Endothelial cell of umbilical vein (primary cell): Measurements from ENCODE around the gene PRKD1. TPM values are rescaled to one million over a fixed set of nuclear protein-coding genes. Genes with fewer than 3 reads are reported as not detected.

Source experiments
- BruUV-seq: library from RNA; stranded (reverse); fragments of 400-500 nt; replicated peaks from 2 replicates; lab custom pipeline; 2021; lab: Mats Ljungman, UMichigan
- CTCF ChIA-PET: fragments of 300-600, 350-600 bp; sonication (Branson Sonifier 250); formaldehyde crosslinking; loops from one replicate; lab custom pipeline; 2021; ENCODE audit warnings: antibody characterized with exemption, inconsistent platforms; lab: Charles Lee
- POLR2A ChIA-PET: fragments of 300-600, 350-600 bp; sonication (Branson Sonifier 250); formaldehyde crosslinking; loops from one replicate; lab custom pipeline; 2021; ENCODE audit warnings: antibody characterized with exemption, inconsistent platforms; lab: Charles Lee
- DNase-seq: peaks from one replicate; pipeline ENCODE4 v3.0.0-alpha.2; 2011; ENCODE audit warnings: low read depth, low spot score
- FAIRE-seq: peaks from 2 replicates; lab custom pipeline; 2011; peaks lifted over from hg19 to GRCh38; lab: Jason Lieb, UNC
- H2AFZ ChIP-seq: 2 replicates; pipeline ENCODE4 v1.6.0; 2012; ENCODE audit warnings: low read depth, low read length, control low read depth, inconsistent platforms
- H3K27ac ChIP-seq: 2 replicates; pipeline ENCODE4 v1.5.1; 2011; ENCODE audit warnings: low read depth, mild to moderate bottlenecking, control low read depth, low read length, moderate library complexity; ENCODE audit not compliant: insufficient read depth
- H3K27me3 ChIP-seq, 2 experiments: 2 replicates each; pipeline versions ENCODE4 v1.6.0 to v1.6.1; 2011; ENCODE audit warnings: low read length in 2 of 2, mixed read lengths in 1 of 2; ENCODE audit not compliant: control insufficient read depth in 2 of 2, insufficient read depth in 2 of 2
- H3K36me3 ChIP-seq, 2 experiments: 2 replicates in 1 of 2; 3 replicates in 1 of 2; pipeline ENCODE4 v1.5.1; 2011; ENCODE audit warnings: low read length in 2 of 2, mild to moderate bottlenecking in 1 of 2, moderate library complexity in 1 of 2; ENCODE audit not compliant: control insufficient read depth in 2 of 2, insufficient read depth in 2 of 2; ENCODE audit errors: extremely low read depth in 1 of 2
- H3K4me1 ChIP-seq: 3 replicates; pipeline ENCODE4 v1.5.1; 2011; ENCODE audit warnings: mild to moderate bottlenecking, low read length; ENCODE audit not compliant: control insufficient read depth, insufficient read depth; ENCODE audit errors: extremely low read depth
- H3K4me2 ChIP-seq: 2 replicates; pipeline ENCODE4 v1.6.1; 2011; ENCODE audit warnings: low read length, control low read depth, mixed read lengths; ENCODE audit not compliant: insufficient read depth
- H3K4me3 ChIP-seq, 3 experiments: fragments of 200-600 bp in 1 of 3; sonication (generic), shearing (Covaris generic) in 1 of 3; replicated peaks in 1 of 3; 2 replicates each; pipeline ENCODE4 v1.5.1; 2011 to 2016; ENCODE audit warnings: control low read depth in 3 of 3, low read length in 3 of 3, mild to moderate bottlenecking in 2 of 3, inconsistent platforms in 1 of 3, low read depth in 1 of 3, moderate library complexity in 1 of 3; ENCODE audit not compliant: insufficient read depth in 1 of 3
- H3K79me2 ChIP-seq: 2 replicates; pipeline ENCODE4 v1.6.0; 2012; ENCODE audit warnings: low read length, inconsistent platforms; ENCODE audit not compliant: control insufficient read depth, insufficient read depth
- H3K9ac ChIP-seq: replicated peaks from 2 replicates; pipeline ENCODE3; 2011; ENCODE audit warnings: low read length, control low read depth; ENCODE audit not compliant: insufficient read depth; ENCODE audit errors: extremely low read depth
- H3K9me1 ChIP-seq: replicated peaks from 3 replicates; pipeline ENCODE4 v1.6.0; 2011; ENCODE audit warnings: mild to moderate bottlenecking, low read length; ENCODE audit not compliant: control insufficient read depth, insufficient read depth; ENCODE audit errors: extremely low read depth
- H3K9me3 ChIP-seq: replicated peaks from 2 replicates; pipeline ENCODE4 v1.5.1; 2012; ENCODE audit warnings: low read length, inconsistent platforms; ENCODE audit not compliant: control insufficient read depth, insufficient read depth
- H4K20me1 ChIP-seq: replicated peaks from 2 replicates; pipeline ENCODE3; 2011; ENCODE audit warnings: mild to moderate bottlenecking, low read length; ENCODE audit not compliant: control insufficient read depth, insufficient read depth; ENCODE audit errors: extremely low read depth
- EZH2 ChIP-seq: IDR thresholded peaks from 2 replicates; pipeline ENCODE4 v1.6.1; 2012; ENCODE audit warnings: borderline replicate concordance, low read depth, mild to moderate bottlenecking, moderate library complexity, low read length, inconsistent platforms; ENCODE audit not compliant: severe bottlenecking
- FOS ChIP-seq: IDR thresholded peaks from 2 replicates; pipeline ENCODE4 v1.6.1; 2011; ENCODE audit warnings: mild to moderate bottlenecking, low read length, moderate library complexity, borderline replicate concordance; ENCODE audit not compliant: insufficient read depth
- GATA2 ChIP-seq: IDR thresholded peaks from 2 replicates; pipeline ENCODE4 v1.7.0; 2011; ENCODE audit warnings: low read depth, mild to moderate bottlenecking, moderate library complexity, mixed read lengths, low read length; ENCODE audit not compliant: insufficient read length, insufficient read depth
- JUN ChIP-seq: IDR thresholded peaks from 2 replicates; pipeline ENCODE4 v1.6.1; 2011; ENCODE audit warnings: borderline replicate concordance, low read depth; ENCODE audit not compliant: insufficient read length, insufficient read depth
- MYC ChIP-seq: IDR thresholded peaks from one replicate; pipeline ENCODE4 v1.6.1; 2011; ENCODE audit warnings: mild to moderate bottlenecking, low read depth, low read length
- POLR2A ChIP-seq: IDR thresholded peaks from 2 replicates; pipeline ENCODE4 v1.6.1; 2012; ENCODE audit warnings: low read depth, mild to moderate bottlenecking, control low read depth, low read length
- POLR2AphosphoS5 ChIP-seq: IDR thresholded peaks from 2 replicates; pipeline ENCODE4 v1.6.1; 2012; ENCODE audit warnings: low read depth, mild to moderate bottlenecking, control low read depth, low read length, moderate library complexity; ENCODE audit not compliant: insufficient read depth
- dilution Hi-C: fragments of 300-500 bp; cut with MboI; formaldehyde crosslinking; loops from one replicate; pipeline ENCODE4 v1.15.0; 2019; ENCODE audit warnings: low sequenced_read_pairs; ENCODE audit not compliant: extremely low pct_ligation_motif_present
- intact Hi-C: fragments of 100-400 bp; cut with micrococcal nuclease; formaldehyde crosslinking; loops from one replicate; pipeline ENCODE4 v1.10.0; 2022
- polyA plus RNA-seq, 4 experiments: library from polyadenylated mRNA; depleted of rRNA in 3 of 4; stranded (reverse) in 3 of 4; unstranded in 1 of 4; fragments of >200 nt; gene quantifications; 2 replicates each; pipeline versions ENCODE4 v1.2.1 to v1.2.3, GENCODE V29; 2011 to 2012; ENCODE audit warnings: missing spikeins in 1 of 4
- total RNA-seq: library from RNA; stranded (reverse); gene quantifications from 2 replicates; pipeline ENCODE4 v1.2.3, GENCODE V29; 2021
- TF ChIP-seq, protein P1 (sequence below): IDR thresholded peaks from 2 replicates; pipeline ENCODE4 v1.6.1; 2011; ENCODE audit not compliant: insufficient read depth, insufficient read length
- TF ChIP-seq, protein P2 (sequence below), 2 donors: IDR thresholded peaks; 1 replicate in 1 of 2; 2 replicates in 1 of 2; pipeline ENCODE4 v1.5.1; 2011; ENCODE audit warnings: low read length in 2 of 2, mild to moderate bottlenecking in 2 of 2, moderate library complexity in 2 of 2, control low read depth in 1 of 2, inconsistent platforms in 1 of 2, low read depth in 1 of 2; ENCODE audit not compliant: insufficient read depth in 1 of 2; ENCODE audit errors: extremely low read depth in 1 of 2

PRKD1 gene
- total and polyA plus RNA-seq, 2 donors (not counting 3 experiments of a cell fraction or from before 2014, with no cell fraction given), result 3.9 to 10.9 TPM

- Histone ChIP-seq H3K9me1 (no peaks in the 10 kb centered on the region), H3K9me3 (no peaks in the 10 kb centered on the region), H3K9ac (no peak overlapping the region), H3K27ac (no peak overlapping the region), H2AFZ (no peak overlapping the region), H4K20me1 (no peaks in the 10 kb centered on the region), H3K4me2 (no peak overlapping the region), H3K4me1 (no peaks in the 10 kb centered on the region), H3K36me3 (no peaks in the 10 kb centered on the region), H3K79me2 (no peaks in the 10 kb centered on the region), H3K4me3 (no peak overlapping the region), H3K27me3 (no peaks in the 10 kb centered on the region)
- no peak for TF ChIP-seq POLR2A
- TF ChIP-seq, protein P1, sequence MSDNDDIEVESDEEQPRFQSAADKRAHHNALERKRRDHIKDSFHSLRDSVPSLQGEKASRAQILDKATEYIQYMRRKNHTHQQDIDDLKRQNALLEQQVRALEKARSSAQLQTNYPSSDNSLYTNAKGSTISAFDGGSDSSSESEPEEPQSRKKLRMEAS, result no peak
- no peak for TF ChIP-seq JUN
- TF ChIP-seq GATA2, result no peak
- TF ChIP-seq, protein P2, sequence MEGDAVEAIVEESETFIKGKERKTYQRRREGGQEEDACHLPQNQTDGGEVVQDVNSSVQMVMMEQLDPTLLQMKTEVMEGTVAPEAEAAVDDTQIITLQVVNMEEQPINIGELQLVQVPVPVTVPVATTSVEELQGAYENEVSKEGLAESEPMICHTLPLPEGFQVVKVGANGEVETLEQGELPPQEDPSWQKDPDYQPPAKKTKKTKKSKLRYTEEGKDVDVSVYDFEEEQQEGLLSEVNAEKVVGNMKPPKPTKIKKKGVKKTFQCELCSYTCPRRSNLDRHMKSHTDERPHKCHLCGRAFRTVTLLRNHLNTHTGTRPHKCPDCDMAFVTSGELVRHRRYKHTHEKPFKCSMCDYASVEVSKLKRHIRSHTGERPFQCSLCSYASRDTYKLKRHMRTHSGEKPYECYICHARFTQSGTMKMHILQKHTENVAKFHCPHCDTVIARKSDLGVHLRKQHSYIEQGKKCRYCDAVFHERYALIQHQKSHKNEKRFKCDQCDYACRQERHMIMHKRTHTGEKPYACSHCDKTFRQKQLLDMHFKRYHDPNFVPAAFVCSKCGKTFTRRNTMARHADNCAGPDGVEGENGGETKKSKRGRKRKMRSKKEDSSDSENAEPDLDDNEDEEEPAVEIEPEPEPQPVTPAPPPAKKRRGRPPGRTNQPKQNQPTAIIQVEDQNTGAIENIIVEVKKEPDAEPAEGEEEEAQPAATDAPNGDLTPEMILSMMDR (IDR thresholded peaks at IDR 0.05; ENCODE audit: extremely low read depth in 1 of 2, insufficient read depth in 1 of 2, low read depth in 1 of 2, low read length in 2 of 2), result no peak
- no peak for TF ChIP-seq FOS
- TF ChIP-seq EZH2, result no peak
- no peak for TF ChIP-seq MYC
- no peak for TF ChIP-seq POLR2AphosphoS5
- dilution Hi-C loops (no loop called here), intact Hi-C loops (no loop called here)
- ChIA-PET CTCF (no interaction called here), POLR2A (no interaction called here)
- no TSS peak for BruUV-seq
- no peak for DNase-seq
- no peak for FAIRE-seq
Measured at GRCh38 chr14:29900609-29901350, 26.9 kb downstream of the PRKD1 start.
